ENCODE data around the gene ZNF587B. TPM values are rescaled to one million over a fixed set of nuclear protein-coding genes. Genes with fewer than 3 reads are reported as not detected.
"Not testable (repeated sequence)": the region's sequence is repeated elsewhere in the genome, so short reads cannot be mapped to it uniquely, and the experiment has no call there.

The ZNF587B gene
- total RNA-seq, 1 donor from 2014 or later = 17.9 TPM

DNA sequence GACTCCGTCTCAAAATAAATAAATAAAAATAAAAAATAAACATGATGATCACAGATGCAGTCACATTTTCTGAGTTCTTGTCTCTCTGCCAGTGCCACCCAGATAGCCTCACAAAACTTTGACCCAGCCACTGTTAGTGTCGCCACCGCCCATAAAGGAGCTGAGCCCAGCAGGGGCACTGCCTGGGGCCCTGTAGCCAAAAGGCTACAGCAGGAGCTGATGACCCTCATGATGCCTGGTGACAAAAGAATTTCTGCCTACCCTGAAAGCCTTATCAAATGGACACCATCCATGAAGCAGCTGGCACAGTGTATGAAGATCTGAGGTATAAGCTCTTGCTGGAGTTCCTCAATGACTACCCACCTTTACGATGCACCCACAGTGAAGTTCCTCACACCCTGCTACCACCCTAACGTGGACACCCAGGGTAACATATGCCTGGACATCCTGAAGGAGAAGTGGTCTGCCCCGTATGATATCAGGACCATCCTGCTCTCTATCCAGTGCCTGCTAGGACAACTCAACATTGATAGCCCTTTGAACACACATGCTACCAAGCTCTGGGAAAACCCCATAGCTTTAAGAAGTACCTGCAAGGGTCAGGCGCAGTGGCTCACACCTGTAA is 37.9 kb downstream of the ZNF587B start:
- H3K4me1 ChIP-seq (ENCODE audit: insufficient read depth, low read length) = no peaks in the 10 kb centered on the region
- Mint-ChIP-seq H3K4me1 (ENCODE audit: low read depth, unreplicated experiment) (peaks cover 3% of the 10 kb centered on the region), H3K9me3 (ENCODE audit: unreplicated experiment) (peaks cover 20% of the 10 kb centered on the region), H3K27ac (ENCODE audit: unreplicated experiment) (no peak overlapping the region), H3K36me3 (ENCODE audit: low read depth, unreplicated experiment) (peaks cover 44% of the 10 kb centered on the region), H3K27me3 (ENCODE audit: low read depth, unreplicated experiment) (no peaks in the 10 kb centered on the region), H3K4me3 (ENCODE audit: unreplicated experiment) (no peak overlapping the region)
- H3K9ac ChIP-seq (ENCODE audit: low read length) = no peak overlapping the region
- no peak for DNase-seq (ENCODE audit: low read depth)
- H4K20me1 ChIP-seq (ENCODE audit: insufficient read depth, low read length) = no peaks in the 10 kb centered on the region
- no peak for TF ChIP-seq EZH2 (IDR thresholded peaks at IDR 0.05; ENCODE audit: insufficient read depth, low read length)
- TF ChIP-seq, protein P1, sequence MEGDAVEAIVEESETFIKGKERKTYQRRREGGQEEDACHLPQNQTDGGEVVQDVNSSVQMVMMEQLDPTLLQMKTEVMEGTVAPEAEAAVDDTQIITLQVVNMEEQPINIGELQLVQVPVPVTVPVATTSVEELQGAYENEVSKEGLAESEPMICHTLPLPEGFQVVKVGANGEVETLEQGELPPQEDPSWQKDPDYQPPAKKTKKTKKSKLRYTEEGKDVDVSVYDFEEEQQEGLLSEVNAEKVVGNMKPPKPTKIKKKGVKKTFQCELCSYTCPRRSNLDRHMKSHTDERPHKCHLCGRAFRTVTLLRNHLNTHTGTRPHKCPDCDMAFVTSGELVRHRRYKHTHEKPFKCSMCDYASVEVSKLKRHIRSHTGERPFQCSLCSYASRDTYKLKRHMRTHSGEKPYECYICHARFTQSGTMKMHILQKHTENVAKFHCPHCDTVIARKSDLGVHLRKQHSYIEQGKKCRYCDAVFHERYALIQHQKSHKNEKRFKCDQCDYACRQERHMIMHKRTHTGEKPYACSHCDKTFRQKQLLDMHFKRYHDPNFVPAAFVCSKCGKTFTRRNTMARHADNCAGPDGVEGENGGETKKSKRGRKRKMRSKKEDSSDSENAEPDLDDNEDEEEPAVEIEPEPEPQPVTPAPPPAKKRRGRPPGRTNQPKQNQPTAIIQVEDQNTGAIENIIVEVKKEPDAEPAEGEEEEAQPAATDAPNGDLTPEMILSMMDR (IDR thresholded peaks at IDR 0.05; ENCODE audit: insufficient read depth, low read depth, low read length) = no peak
- H3K9me3 ChIP-seq (ENCODE audit: insufficient read depth, low read depth, low read length) = peaks cover 53% of the 10 kb centered on the region
- no peak overlapping the region for H3K4me3 ChIP-seq (ENCODE audit: insufficient read depth, low read depth, low read length)
- H3K27me3 ChIP-seq (ENCODE audit: insufficient read depth, low read length) = no peaks in the 10 kb centered on the region
- peaks cover 33% of the 10 kb centered on the region for H3K36me3 ChIP-seq (ENCODE audit: insufficient read depth, low read length)
- no peak for FAIRE-seq
- H2AFZ ChIP-seq (ENCODE audit: low read depth, low read length) = no peak overlapping the region
- no peak overlapping the region for H3K4me2 ChIP-seq (ENCODE audit: low read length)
- peaks cover 4% of the 10 kb centered on the region for H3K79me2 ChIP-seq (ENCODE audit: insufficient read depth, low read length)
- H3K27ac ChIP-seq (ENCODE audit: low read depth, low read length) = no peak overlapping the region

DNA sequence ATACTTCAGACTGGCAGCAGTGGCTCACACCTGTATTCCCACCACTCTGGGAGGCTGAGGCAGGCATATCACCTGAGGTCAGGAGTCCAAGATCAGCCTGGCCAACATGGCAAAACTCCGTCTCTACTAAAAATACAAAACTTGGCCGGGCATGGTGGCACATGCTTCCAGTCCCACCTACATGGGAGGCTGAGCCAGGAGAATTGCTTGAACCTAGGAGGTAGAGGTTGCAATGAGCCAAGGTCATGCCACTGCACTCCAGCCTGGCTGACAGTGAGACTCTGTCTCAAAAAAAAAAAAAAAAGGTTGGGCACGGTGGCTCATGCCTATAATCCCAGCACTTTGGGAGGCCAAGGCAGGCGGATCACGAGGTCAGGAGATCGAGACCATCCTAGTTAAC is 39.6 kb downstream of the ZNF587B start:
- not testable (repeated sequence) for DNase-seq (ENCODE audit: low read depth); FAIRE-seq
- peaks cover 33% of the 10 kb centered on the region for H3K9me3 Mint-ChIP-seq (ENCODE audit: unreplicated experiment)

DNA sequence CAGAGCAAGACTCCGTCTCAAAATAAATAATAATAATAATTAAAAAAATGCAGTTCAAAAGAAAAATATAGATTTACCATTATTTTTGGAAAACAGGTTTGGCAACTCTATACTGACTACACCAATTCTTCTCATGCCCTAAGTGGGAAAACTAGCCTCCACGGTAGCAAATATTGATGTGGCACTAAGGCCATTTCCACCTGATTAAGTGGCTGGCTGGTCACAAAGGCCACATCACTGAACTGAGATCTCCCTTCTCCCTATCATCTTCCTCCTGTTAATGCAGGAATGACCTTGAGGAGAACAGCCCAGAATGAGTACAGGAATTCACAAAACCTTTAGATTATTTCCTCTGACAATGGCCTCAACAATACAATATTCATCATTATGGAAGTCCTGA is 40.1 kb downstream of the ZNF587B start:
- Histone ChIP-seq H3K36me3 (ENCODE audit: insufficient read depth, low read length) (peaks cover 32% of the 10 kb centered on the region), H3K9ac (ENCODE audit: low read length) (no peak overlapping the region), H3K79me2 (ENCODE audit: insufficient read depth, low read length) (peaks cover 4% of the 10 kb centered on the region), H2AFZ (ENCODE audit: low read depth, low read length) (no peak overlapping the region), H4K20me1 (ENCODE audit: insufficient read depth, low read length) (no peaks in the 10 kb centered on the region), H3K4me3 (ENCODE audit: insufficient read depth, low read depth, low read length) (no peak overlapping the region), H3K27ac (ENCODE audit: low read depth, low read length) (no peak overlapping the region), H3K27me3 (ENCODE audit: insufficient read depth, low read length) (no peaks in the 10 kb centered on the region), H3K4me1 (ENCODE audit: insufficient read depth, low read length) (no peaks in the 10 kb centered on the region), H3K4me2 (ENCODE audit: low read length) (no peak overlapping the region), H3K9me3 (ENCODE audit: insufficient read depth, low read depth, low read length) (peaks cover 68% of the 10 kb centered on the region)
- Mint-ChIP-seq H3K27ac (ENCODE audit: unreplicated experiment) (no peak overlapping the region), H3K9me3 (ENCODE audit: unreplicated experiment) (peaks cover 34% of the 10 kb centered on the region), H3K4me3 (ENCODE audit: unreplicated experiment) (no peak overlapping the region), H3K4me1 (ENCODE audit: low read depth, unreplicated experiment) (peaks cover 3% of the 10 kb centered on the region), H3K36me3 (ENCODE audit: low read depth, unreplicated experiment) (peaks cover 56% of the 10 kb centered on the region), H3K27me3 (ENCODE audit: low read depth, unreplicated experiment) (no peaks in the 10 kb centered on the region)
- FAIRE-seq (no peak), DNase-seq (ENCODE audit: low read depth) (no peak)
- TF ChIP-seq EZH2 (IDR thresholded peaks at IDR 0.05; ENCODE audit: insufficient read depth, low read length) = no peak
- TF ChIP-seq, protein P1 (IDR thresholded peaks at IDR 0.05; ENCODE audit: insufficient read depth, low read depth, low read length) = no peak

More for the DNA sequence above, 39.6 kb downstream of the ZNF587B start:
- H3K36me3 Mint-ChIP-seq (ENCODE audit: low read depth, unreplicated experiment) = peaks cover 53% of the 10 kb centered on the region
- H3K4me3 Mint-ChIP-seq (ENCODE audit: unreplicated experiment); H2AFZ ChIP-seq (ENCODE audit: low read depth, low read length); H3K4me2 ChIP-seq (ENCODE audit: low read length); H3K4me1 Mint-ChIP-seq (ENCODE audit: low read depth, unreplicated experiment); H3K79me2 ChIP-seq (ENCODE audit: insufficient read depth, low read length); H3K4me1 ChIP-seq (ENCODE audit: insufficient read depth, low read length); H4K20me1 ChIP-seq (ENCODE audit: insufficient read depth, low read length); H3K4me3 ChIP-seq (ENCODE audit: insufficient read depth, low read depth, low read length); H3K27me3 Mint-ChIP-seq (ENCODE audit: low read depth, unreplicated experiment); H3K27ac Mint-ChIP-seq (ENCODE audit: unreplicated experiment); H3K9ac ChIP-seq (ENCODE audit: low read length); H3K27ac ChIP-seq (ENCODE audit: low read depth, low read length); H3K27me3 ChIP-seq (ENCODE audit: insufficient read depth, low read length): not testable (repeated sequence)
- H3K9me3 ChIP-seq (ENCODE audit: insufficient read depth, low read depth, low read length) = peaks cover 66% of the 10 kb centered on the region
- peaks cover 37% of the 10 kb centered on the region for H3K36me3 ChIP-seq (ENCODE audit: insufficient read depth, low read length)

All from astrocyte (in vitro differentiated cells and primary cell).